ENCODE measurements around the gene UBE2L3.
"Not testable (repeated sequence)": the region's sequence is repeated elsewhere in the genome, so short reads cannot be mapped to it uniquely, and the experiment has no call there.

The UBE2L3 gene

GRCh38 chr22:21571679-21572078 is 4.2 kb downstream of the UBE2L3 start:
- no peak for DNase-seq (ENCODE audit: low spot score)

GRCh38 chr22:21573293-21573734 is 5.8 kb downstream of the UBE2L3 start:
- no peak for DNase-seq (ENCODE audit: low spot score)

- DNase-seq (ENCODE audit: low spot score), result no peak
Measured at GRCh38 chr22:21573750-21574494, 6.4 kb downstream of the UBE2L3 start.

GRCh38 chr22:21579474-21579851 is 11.9 kb downstream of the UBE2L3 start:
- DNase-seq (ENCODE audit: low spot score), result no peak

- DNase-seq (ENCODE audit: low spot score), result not testable (repeated sequence)
Measured at GRCh38 chr22:21580623-21581007, 13.1 kb downstream of the UBE2L3 start.

- DNase-seq (ENCODE audit: low spot score), result not testable (repeated sequence)
Measured at GRCh38 chr22:21581009-21581713, 13.6 kb downstream of the UBE2L3 start.

- no peak for DNase-seq (ENCODE audit: low spot score)
Measured at GRCh38 chr22:21582801-21583740, 15.6 kb downstream of the UBE2L3 start.

GRCh38 chr22:21585389-21585788 is 17.9 kb downstream of the UBE2L3 start:
- DNase-seq (ENCODE audit: low spot score), result no peak

GRCh38 chr22:21587803-21588611 is 20.5 kb downstream of the UBE2L3 start:
- DNase-seq (ENCODE audit: low spot score), result no peak

- no peak for DNase-seq (ENCODE audit: low spot score)
Measured at GRCh38 chr22:21589396-21589795, 21.9 kb downstream of the UBE2L3 start.

- no peak for DNase-seq (ENCODE audit: low spot score)
Measured at GRCh38 chr22:21590809-21591641, 23.5 kb downstream of the UBE2L3 start.

- no peak for DNase-seq (ENCODE audit: low spot score)
Measured at GRCh38 chr22:21591695-21592094, 24.2 kb downstream of the UBE2L3 start.

- DNase-seq (ENCODE audit: low spot score), result no peak
Measured at GRCh38 chr22:21592422-21592821, 24.9 kb downstream of the UBE2L3 start.

- DNase-seq (ENCODE audit: low spot score), result peak; percentile 41
Measured at GRCh38 chr22:21593406-21594232, 26.1 kb downstream of the UBE2L3 start.

- DNase-seq (ENCODE audit: low spot score), result no peak
Measured at GRCh38 chr22:21594865-21595452, 27.4 kb downstream of the UBE2L3 start.

- DNase-seq (ENCODE audit: low spot score), result not testable (repeated sequence)
Measured at GRCh38 chr22:21596356-21597135, 29.0 kb downstream of the UBE2L3 start.

GRCh38 chr22:21598302-21598701 is 30.8 kb downstream of the UBE2L3 start:
- no peak for DNase-seq (ENCODE audit: low spot score)

- no peak for DNase-seq (ENCODE audit: low spot score)
Measured at GRCh38 chr22:21599053-21599893, 31.8 kb downstream of the UBE2L3 start.

Measured in HuH-7.5 (cell line).